BLaER1 treated with 17β-estradiol and CSF1 and Interleukin-3, amounts not matched to agents 10 nM and 100 nM (cell line): ENCODE results near the gene LY86.

Source experiments
- H3K27ac ChIP-seq, 11 experiments: shearing (Covaris generic); formaldehyde crosslinking; 2 replicates each; pipeline ENCODE4 v1.8.1; 2022
- H3K27me3 ChIP-seq, 11 experiments: shearing (Covaris generic); formaldehyde crosslinking; 2 replicates each; pipeline ENCODE4 v1.8.1; 2022
- H3K36me3 ChIP-seq, 11 experiments: shearing (Covaris generic); formaldehyde crosslinking; 2 replicates each; pipeline ENCODE4 v1.8.1; 2022
- H3K4me1 ChIP-seq, 10 experiments: shearing (Covaris generic); formaldehyde crosslinking; 2 replicates each; pipeline ENCODE4 v1.8.1; 2022
- H3K4me2 ChIP-seq, 11 experiments: shearing (Covaris generic); formaldehyde crosslinking; 2 replicates each; pipeline ENCODE4 v1.8.1; 2022
- H3K4me3 ChIP-seq, 10 experiments: shearing (Covaris generic); formaldehyde crosslinking; 2 replicates each; pipeline ENCODE4 v1.8.1; 2022
- H3K9ac ChIP-seq, 11 experiments: shearing (Covaris generic); formaldehyde crosslinking; 2 replicates each; pipeline ENCODE4 v1.8.1; 2022
- H3K9me3 ChIP-seq, 11 experiments: shearing (Covaris generic); formaldehyde crosslinking; replicated peaks in 1 of 11; 2 replicates each; pipeline ENCODE4 v1.8.1; 2022
- H4K20me1 ChIP-seq, 11 experiments: shearing (Covaris generic); formaldehyde crosslinking; 2 replicates each; pipeline ENCODE4 v1.8.1; 2022
- Cebpa-rat ChIP-seq, 11 experiments: shearing (Covaris generic); IDR thresholded peaks; 2 replicates each; pipeline ENCODE4 v1.8.1; 2022

Gene LY86

DNA sequence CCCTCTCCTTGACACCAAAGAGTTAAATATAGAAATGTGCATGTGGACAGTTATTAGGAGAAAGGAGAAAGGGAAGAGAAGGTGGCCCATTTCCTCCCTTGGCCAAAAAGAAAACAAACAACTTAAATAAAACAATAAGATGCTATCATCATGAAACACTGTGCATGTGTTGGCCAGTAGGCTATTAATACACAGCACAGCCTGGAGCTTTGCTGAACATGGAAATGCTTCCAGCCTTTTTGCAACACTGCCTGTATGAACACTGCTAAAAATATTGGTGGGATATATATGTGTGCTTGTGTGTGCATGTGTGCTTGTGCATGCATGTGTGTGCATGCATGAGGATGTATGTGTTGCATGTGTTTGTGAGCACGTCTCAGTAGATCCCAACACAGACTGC is 100.4 kb downstream of the LY86 start:
- peaks cover 20 to 62% (median 36%) of the 10 kb centered on the region in 10 experiments for H3K4me1 ChIP-seq
- TF ChIP-seq Cebpa-rat (IDR thresholded peaks at IDR 0.05) = no peak

DNA sequence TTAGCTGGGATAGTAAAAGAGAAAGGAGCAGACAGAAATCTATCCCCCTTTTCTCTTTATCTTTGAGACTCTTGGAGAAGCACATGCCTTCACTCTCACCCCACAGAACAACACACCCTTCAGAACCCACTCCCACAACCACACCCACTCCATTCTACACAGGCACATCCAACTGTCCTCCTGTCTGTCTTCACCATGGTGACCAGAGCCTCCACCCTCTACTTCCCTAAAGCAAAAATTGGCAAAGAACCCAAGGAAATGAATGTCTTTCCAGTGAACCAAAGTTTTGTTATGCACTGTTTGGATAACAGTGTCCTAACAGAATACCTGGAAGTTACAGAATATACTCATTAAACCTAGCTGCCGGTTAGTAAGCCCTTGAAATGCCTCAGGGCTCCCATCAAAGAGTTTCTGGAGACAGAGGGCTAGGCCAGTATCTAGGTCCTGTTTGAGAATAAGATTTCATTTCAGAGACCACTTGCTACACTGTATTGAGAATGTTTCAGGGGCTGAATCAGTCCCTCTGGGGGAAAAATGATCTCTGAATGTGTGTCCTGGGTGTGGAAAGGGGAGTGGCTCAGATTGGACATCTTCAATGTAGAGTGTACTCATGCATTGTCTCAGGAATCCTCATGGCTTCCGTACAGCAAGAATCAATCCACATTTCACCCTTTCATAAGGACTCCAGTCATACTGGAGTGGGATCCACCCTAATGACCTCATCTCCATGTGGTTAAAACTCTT is 101.1 kb downstream of the LY86 start:
- Histone ChIP-seq H3K27ac (peak overlapping the region in 1 of 11 experiments; percentile 44; a peak in 2 of 22 replicates), H3K27me3 (no peaks in the 10 kb centered on the region), H3K4me3 (no peak overlapping the region), H4K20me1 (no peaks in the 10 kb centered on the region), H3K36me3 (peaks cover 0 to 13% (median 10%) of the 10 kb centered on the region in 11 experiments; a peak in 9 of 22 replicates), H3K9me3 (peaks cover 22 to 32% (median 29%) of the 10 kb centered on the region in 11 experiments), H3K4me2 (peak overlapping the region in 5 of 11 experiments; percentile 26 to 80 (median 67); a peak in 11 of 22 replicates), H3K9ac (no peak overlapping the region), H3K4me1 (peaks cover 20 to 62% (median 36%) of the 10 kb centered on the region in 10 experiments)
- no peak for TF ChIP-seq Cebpa-rat (IDR thresholded peaks at IDR 0.05)

More for the DNA sequence above, 100.4 kb downstream of the LY86 start:
- no peaks in the 10 kb centered on the region for H3K27me3 ChIP-seq
- peak overlapping the region in 6 of 11 experiments; percentile 16 to 80 (median 48); a peak in 12 of 22 replicates for H3K4me2 ChIP-seq
- H3K9me3 ChIP-seq = peaks cover 22 to 32% (median 29%) of the 10 kb centered on the region in 11 experiments
- no peak overlapping the region for H3K9ac ChIP-seq
- H3K27ac ChIP-seq = no peak overlapping the region; a peak in 1 of 22 replicates
- H3K36me3 ChIP-seq = peaks cover 0 to 13% (median 10%) of the 10 kb centered on the region in 11 experiments; a peak in 9 of 22 replicates
- no peak overlapping the region for H3K4me3 ChIP-seq
- H4K20me1 ChIP-seq = no peaks in the 10 kb centered on the region

DNA sequence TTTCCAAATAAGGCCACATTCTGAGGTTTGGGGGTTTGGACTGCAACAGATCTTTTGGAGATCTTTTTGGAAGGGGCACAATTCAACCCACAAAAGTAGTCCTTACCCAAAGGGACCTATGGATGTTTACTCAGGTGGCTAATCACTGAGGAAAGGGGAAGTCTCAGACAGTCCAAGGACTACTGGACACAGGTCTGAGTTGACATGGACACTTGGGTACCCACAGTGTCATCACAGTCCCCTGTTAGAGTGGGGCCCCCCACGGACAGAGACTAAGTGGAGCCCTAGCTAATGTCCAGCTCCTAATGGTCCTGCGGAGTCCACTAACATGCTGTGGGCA is 101.6 kb downstream of the LY86 start:
- Histone ChIP-seq H3K27ac (peak overlapping the region in 1 of 11 experiments; percentile 44; a peak in 2 of 22 replicates), H3K9ac (no peak overlapping the region), H3K27me3 (no peaks in the 10 kb centered on the region), H3K9me3 (peaks cover 22 to 32% (median 29%) of the 10 kb centered on the region in 11 experiments), H3K36me3 (peaks cover 0 to 13% (median 10%) of the 10 kb centered on the region in 11 experiments; a peak in 9 of 22 replicates), H3K4me1 (peaks cover 22 to 62% (median 37%) of the 10 kb centered on the region in 10 experiments), H4K20me1 (no peaks in the 10 kb centered on the region), H3K4me2 (peak overlapping the region in 3 of 11 experiments; percentile 67 to 80 (median 71); a peak in 6 of 22 replicates), H3K4me3 (no peak overlapping the region)
- TF ChIP-seq Cebpa-rat (IDR thresholded peaks at IDR 0.05) = no peak

DNA sequence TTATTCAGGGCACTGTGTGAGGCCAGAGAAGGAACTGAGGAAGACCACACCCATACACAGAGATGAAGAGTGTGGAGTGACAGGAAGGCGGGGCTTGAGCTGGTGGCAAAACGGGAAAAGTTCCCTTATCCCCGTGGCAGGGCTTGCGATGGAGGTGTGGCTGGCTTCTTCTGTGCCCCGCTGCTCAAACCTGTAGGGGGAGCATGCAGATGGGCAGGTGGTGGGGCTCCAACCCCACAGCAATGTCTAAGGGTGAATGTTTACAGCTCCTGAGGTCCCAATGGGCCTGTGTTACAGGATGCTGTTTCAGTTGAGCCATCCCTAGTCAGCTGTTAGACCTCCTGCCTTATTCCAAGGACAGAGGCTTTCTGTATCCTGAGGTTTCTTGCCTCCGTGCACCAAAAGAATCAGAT is 105.9 kb downstream of the LY86 start:
- Histone ChIP-seq H4K20me1 (no peaks in the 10 kb centered on the region), H3K9ac (peak overlapping the region in 1 of 11 experiments; percentile 41; a peak in 1 of 22 replicates), H3K27me3 (no peaks in the 10 kb centered on the region), H3K9me3 (peaks cover 22 to 30% (median 28%) of the 10 kb centered on the region in 11 experiments), H3K27ac (peak overlapping the region in 4 of 11 experiments; percentile 47 to 68 (median 50); a peak in 7 of 22 replicates), H3K4me1 (peaks cover 53 to 70% (median 58%) of the 10 kb centered on the region in 10 experiments), H3K4me2 (peak overlapping the region; percentile 46 to 93 (median 69)), H3K36me3 (peaks cover 0 to 13% (median 10%) of the 10 kb centered on the region in 11 experiments; a peak in 9 of 22 replicates), H3K4me3 (no peak overlapping the region)
- no peak for TF ChIP-seq Cebpa-rat (IDR thresholded peaks at IDR 0.05)

DNA sequence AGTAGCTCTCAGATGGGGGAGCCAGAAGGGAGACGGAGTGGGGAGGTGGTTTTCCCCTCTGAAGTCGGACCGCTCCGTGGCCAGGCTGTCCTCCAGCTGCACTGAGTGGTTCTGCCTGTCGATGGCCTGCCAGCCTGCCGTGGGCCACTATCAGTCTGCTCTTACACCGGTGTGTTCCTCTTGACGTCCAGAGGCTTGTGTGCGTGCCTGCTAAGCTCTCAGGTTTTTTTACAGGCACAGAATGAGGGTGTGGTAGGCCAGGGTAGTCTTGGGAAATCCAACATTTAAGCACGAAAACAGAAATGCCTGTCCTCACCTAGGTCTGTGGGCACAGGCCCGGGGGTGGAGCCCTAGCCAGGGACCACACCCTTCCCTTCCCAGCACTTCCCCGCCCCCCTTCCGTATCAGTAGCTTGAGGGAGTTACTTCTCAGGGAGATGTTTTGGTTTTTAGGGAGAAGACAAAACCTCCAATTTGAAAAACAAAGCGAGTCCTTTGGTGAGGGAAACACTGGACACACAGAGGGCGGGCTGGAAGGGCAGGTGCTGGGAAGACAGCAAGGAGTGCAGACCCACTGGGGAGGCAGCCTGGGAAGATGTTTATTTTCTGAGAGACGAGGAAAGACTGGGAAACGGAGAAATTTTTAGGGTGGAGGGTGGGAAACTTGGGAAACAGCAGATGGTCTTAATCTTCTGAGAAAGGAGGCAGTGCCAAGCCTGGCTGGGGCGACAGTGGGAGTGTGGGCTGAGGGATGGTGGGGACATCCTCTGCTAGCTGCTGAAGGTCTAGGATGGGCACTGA is 106.5 kb downstream of the LY86 start:
- Histone ChIP-seq H3K27me3 (no peaks in the 10 kb centered on the region), H3K4me3 (no peak overlapping the region), H3K36me3 (peaks cover 0 to 13% (median 10%) of the 10 kb centered on the region in 11 experiments; a peak in 9 of 22 replicates), H3K9me3 (peaks cover 22 to 29% (median 26%) of the 10 kb centered on the region in 11 experiments), H3K4me1 (peaks cover 53 to 70% (median 62%) of the 10 kb centered on the region in 10 experiments), H3K27ac (peak overlapping the region in 6 of 11 experiments; percentile 12 to 68 (median 48); a peak in 8 of 22 replicates), H3K9ac (peak overlapping the region in 3 of 11 experiments; percentile 2 to 56 (median 41); a peak in 4 of 22 replicates), H4K20me1 (no peaks in the 10 kb centered on the region), H3K4me2 (peak overlapping the region; percentile 46 to 93 (median 69))
- no peak for TF ChIP-seq Cebpa-rat (IDR thresholded peaks at IDR 0.05)

DNA sequence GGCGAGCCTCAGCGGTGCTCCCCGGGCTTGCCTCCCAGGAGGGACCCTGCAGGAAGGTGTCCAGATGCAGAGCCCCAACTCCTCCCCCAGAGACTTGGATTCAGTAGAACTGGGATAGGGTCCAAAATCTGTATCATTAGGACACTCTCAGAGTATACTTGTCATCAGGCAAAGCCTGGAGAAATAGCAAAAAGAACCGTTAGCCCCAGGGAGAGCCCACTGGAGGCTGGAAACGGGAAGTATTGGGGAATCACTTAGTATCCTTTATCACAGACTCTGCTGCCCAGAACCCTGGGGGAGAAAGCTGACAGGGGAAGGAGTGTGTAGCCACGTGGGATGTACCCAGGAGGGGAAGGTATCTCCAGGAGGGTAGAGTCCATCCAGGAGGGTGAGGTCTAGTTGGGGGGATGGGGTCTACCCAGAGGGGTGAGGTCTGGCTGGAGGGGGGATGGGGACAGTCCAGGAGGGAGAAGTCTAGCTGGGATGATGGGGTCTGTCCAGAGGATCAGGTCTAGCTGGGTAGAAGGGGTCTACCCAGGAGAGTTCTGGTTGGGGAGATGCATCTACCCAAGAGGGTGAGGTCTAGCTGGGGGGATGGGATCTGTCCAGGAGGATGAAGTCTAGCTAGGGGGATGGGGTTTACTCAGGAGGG is 107.2 kb downstream of the LY86 start:
- no peak for TF ChIP-seq Cebpa-rat (IDR thresholded peaks at IDR 0.05)
- Histone ChIP-seq H3K27ac (peak overlapping the region in 10 of 11 experiments; percentile 12 to 68 (median 48); a peak in 11 of 22 replicates), H3K4me2 (peak overlapping the region; percentile 46 to 93 (median 69)), H3K27me3 (no peaks in the 10 kb centered on the region), H3K4me3 (no peak overlapping the region), H4K20me1 (no peaks in the 10 kb centered on the region), H3K4me1 (peaks cover 58 to 74% (median 68%) of the 10 kb centered on the region in 10 experiments), H3K36me3 (peaks cover 0 to 13% (median 10%) of the 10 kb centered on the region in 11 experiments; a peak in 9 of 22 replicates), H3K9ac (peak overlapping the region in 2 of 11 experiments; percentile 41 to 56; a peak in 5 of 22 replicates), H3K9me3 (peaks cover 16 to 22% (median 20%) of the 10 kb centered on the region in 11 experiments)

DNA sequence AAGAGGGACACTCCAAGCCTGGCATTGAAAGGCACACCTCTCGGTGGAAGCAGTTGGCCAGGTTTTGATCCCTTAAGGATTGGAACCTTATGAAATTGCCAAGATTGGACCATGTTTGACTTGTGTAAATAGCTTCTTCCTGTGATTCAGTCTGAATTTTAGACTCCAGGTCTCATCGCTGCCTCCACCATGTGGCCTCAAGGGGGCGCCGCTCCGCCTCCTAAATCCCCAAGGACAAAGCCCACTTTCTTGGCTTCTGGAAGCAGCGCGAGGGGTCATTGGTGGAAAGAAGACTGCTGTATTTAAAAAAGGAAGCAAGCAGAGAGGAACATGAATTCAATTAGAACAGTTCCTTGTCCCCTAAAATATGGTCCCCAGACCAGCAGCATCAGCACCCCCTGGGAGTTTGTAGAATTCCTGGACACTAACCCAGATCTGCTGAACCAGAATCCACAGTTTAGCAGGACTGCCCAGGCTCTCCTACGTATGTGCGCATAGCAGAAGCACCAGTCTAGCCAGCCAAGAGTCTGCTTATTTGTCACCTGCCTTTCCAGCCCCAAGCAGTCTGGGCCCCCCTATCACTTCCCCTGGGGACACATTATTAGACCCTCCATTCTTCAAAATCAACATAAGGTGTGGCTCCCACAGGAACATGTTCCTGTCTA is 108.5 kb downstream of the LY86 start:
- no peaks in the 10 kb centered on the region for H3K27me3 ChIP-seq
- H4K20me1 ChIP-seq = no peaks in the 10 kb centered on the region
- H3K9me3 ChIP-seq = peaks cover 3 to 9% (median 7%) of the 10 kb centered on the region in 11 experiments
- peak overlapping the region in 9 of 11 experiments; percentile 23 to 68 (median 50); a peak in 19 of 22 replicates for H3K27ac ChIP-seq
- peak overlapping the region in 5 of 11 experiments; percentile 2 to 13 (median 11); a peak in 4 of 22 replicates for H3K9ac ChIP-seq
- peaks cover 70 to 87% (median 81%) of the 10 kb centered on the region in 10 experiments for H3K4me1 ChIP-seq
- TF ChIP-seq Cebpa-rat (IDR thresholded peaks at IDR 0.05) = no peak
- H3K36me3 ChIP-seq = peaks cover 0 to 2% (median 0%) of the 10 kb centered on the region in 11 experiments; a peak in 4 of 22 replicates
- peak overlapping the region; percentile 25 to 93 (median 69) for H3K4me2 ChIP-seq
- H3K4me3 ChIP-seq = no peak overlapping the region
